ENCODE data around the gene GSC2. TPM values are rescaled to one million over a fixed set of nuclear protein-coding genes. Genes with fewer than 3 reads are reported as not detected.

The GSC2 gene
- total and polyA plus RNA-seq, 9 of the 15 experiments (the other 6 are each of a cell fraction or from before 2014, with no cell fraction given) = not detected

- TF ChIP-seq, protein P1, sequence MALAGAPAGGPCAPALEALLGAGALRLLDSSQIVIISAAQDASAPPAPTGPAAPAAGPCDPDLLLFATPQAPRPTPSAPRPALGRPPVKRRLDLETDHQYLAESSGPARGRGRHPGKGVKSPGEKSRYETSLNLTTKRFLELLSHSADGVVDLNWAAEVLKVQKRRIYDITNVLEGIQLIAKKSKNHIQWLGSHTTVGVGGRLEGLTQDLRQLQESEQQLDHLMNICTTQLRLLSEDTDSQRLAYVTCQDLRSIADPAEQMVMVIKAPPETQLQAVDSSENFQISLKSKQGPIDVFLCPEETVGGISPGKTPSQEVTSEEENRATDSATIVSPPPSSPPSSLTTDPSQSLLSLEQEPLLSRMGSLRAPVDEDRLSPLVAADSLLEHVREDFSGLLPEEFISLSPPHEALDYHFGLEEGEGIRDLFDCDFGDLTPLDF (CRISPR knock-in tag; IDR thresholded peaks at IDR 0.05) = 0 out of 2 replicates have a peak, but pooled peaks have one; percentile 12
- TF ChIP-seq HNRNPL (IDR thresholded peaks at IDR 0.05; ENCODE audit: low read depth, low read length) = no peak
- TF ChIP-seq PHB2 (IDR thresholded peaks at IDR 0.05; ENCODE audit: low read depth) = no peak
- 0 out of 2 replicates have a peak, but pooled peaks have one; percentile 27 for TF ChIP-seq RUNX1 (IDR thresholded peaks at IDR 0.05; ENCODE audit: low read depth)
- TF ChIP-seq NRF1 (conservative IDR thresholded peaks at IDR 0.05 in 1 of 2, IDR thresholded peaks at IDR 0.05 in 1 of 2) = peak; percentile 47 to 59; a peak in 3 of 4 replicates
- TF ChIP-seq, protein P2, sequence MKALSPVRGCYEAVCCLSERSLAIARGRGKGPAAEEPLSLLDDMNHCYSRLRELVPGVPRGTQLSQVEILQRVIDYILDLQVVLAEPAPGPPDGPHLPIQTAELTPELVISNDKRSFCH (CRISPR knock-in tag; IDR thresholded peaks at IDR 0.05) = no peak
- TF ChIP-seq, protein P2 (tag; IDR thresholded peaks at IDR 0.05) = peak; percentile 34; the same call in 1 of the 2 replicates
- 0 out of 4 replicates have a peak, but pooled peaks of 1 of the 2 experiments have one; percentile 47 for TF ChIP-seq KDM4B (IDR thresholded peaks at IDR 0.05; ENCODE audit: borderline replicate concordance in 2 of 2, low read depth in 1 of 2)
- peak; percentile 10; the same call in 1 of the 2 replicates for TF ChIP-seq PHF8 (IDR thresholded peaks at IDR 0.05; ENCODE audit: borderline replicate concordance, low read length)
- no peak for TF ChIP-seq MIER1 (IDR thresholded peaks at IDR 0.05; ENCODE audit: low read depth)
- TF ChIP-seq L3MBTL2 (IDR thresholded peaks at IDR 0.05) = peak; percentile 56
- TF ChIP-seq RBM15 (IDR thresholded peaks at IDR 0.05; ENCODE audit: insufficient read depth, low read length) = no peak
- TF ChIP-seq CAMTA2 (CRISPR knock-in tag; conservative IDR thresholded peaks at IDR 0.05) = no peak
- no peak for TF ChIP-seq BCL6 (CRISPR knock-in tag; IDR thresholded peaks at IDR 0.05)
- TF ChIP-seq, protein P3, sequence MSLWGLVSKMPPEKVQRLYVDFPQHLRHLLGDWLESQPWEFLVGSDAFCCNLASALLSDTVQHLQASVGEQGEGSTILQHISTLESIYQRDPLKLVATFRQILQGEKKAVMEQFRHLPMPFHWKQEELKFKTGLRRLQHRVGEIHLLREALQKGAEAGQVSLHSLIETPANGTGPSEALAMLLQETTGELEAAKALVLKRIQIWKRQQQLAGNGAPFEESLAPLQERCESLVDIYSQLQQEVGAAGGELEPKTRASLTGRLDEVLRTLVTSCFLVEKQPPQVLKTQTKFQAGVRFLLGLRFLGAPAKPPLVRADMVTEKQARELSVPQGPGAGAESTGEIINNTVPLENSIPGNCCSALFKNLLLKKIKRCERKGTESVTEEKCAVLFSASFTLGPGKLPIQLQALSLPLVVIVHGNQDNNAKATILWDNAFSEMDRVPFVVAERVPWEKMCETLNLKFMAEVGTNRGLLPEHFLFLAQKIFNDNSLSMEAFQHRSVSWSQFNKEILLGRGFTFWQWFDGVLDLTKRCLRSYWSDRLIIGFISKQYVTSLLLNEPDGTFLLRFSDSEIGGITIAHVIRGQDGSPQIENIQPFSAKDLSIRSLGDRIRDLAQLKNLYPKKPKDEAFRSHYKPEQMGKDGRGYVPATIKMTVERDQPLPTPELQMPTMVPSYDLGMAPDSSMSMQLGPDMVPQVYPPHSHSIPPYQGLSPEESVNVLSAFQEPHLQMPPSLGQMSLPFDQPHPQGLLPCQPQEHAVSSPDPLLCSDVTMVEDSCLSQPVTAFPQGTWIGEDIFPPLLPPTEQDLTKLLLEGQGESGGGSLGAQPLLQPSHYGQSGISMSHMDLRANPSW (CRISPR knock-in tag; IDR thresholded peaks at IDR 0.05) = 0 out of 2 replicates have a peak, but pooled peaks have one; percentile 23
- TF ChIP-seq FOXJ2 (tag; IDR thresholded peaks at IDR 0.05) = no peak
- TF ChIP-seq NCOA6 (IDR thresholded peaks at IDR 0.05) = no peak
Measured at GRCh38 chr22:19146215-19146968, 3.7 kb downstream of the GSC2 start (continued).

All from K562 (cell line).